SW 1271 (cell line): ENCODE data around the gene OR51T1.

Experiments
- DNase-seq, 2 experiments: peaks; one replicate each; lab custom pipeline; 2025; lab: John Stamatoyannopoulos, UW

OR51T1 gene

GRCh38 chr11:4926608-4927007 lies 44.9 kb downstream of the OR51T1 start:
- DNase-seq = no peak
